ENCODE data around the gene DYRK1A. TPM values are rescaled to one million over a fixed set of nuclear protein-coding genes. Genes with fewer than 3 reads are reported as not detected.

The DYRK1A gene
- total RNA-seq, 1 experiment from 2014 or later: 49.3 TPM

DNA sequence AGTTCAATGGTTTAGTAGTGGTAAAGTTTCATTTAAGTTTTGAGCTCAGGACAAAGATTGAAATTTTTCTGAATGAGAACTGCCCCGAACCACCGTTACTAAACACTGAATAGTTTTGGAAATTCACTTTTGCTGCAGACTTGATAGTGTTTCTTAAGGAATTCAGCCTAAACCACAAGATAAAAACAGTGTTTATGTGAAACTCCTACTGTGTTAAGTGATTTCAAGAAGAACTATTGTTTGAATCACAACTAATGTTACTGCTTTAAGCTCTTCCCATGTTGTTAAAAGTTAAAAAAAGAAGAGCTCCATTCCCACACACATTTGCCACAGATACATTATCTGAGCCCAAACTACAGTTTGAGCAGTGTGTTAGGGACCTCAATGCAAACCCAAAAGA, 159.2 kb downstream of the DYRK1A start:
- ATAC-seq: no peak
- H3K4me3 ChIP-seq (replicated peaks in 1 of 2; ENCODE audit: low read depth in 1 of 2, low read length in 2 of 2): no peak overlapping the region
- no peaks in the 10 kb centered on the region for H3K27me3 ChIP-seq (ENCODE audit: insufficient read depth, low read length)
- no peaks in the 10 kb centered on the region; a peak in 1 of 4 replicates for H3K36me3 ChIP-seq (ENCODE audit: control insufficient read depth in 1 of 2, insufficient read depth in 2 of 2, low read length in 2 of 2)
- H3K27ac ChIP-seq (ENCODE audit: low read depth, low read length): no peak overlapping the region
- no TSS peak for BruUV-seq (replicated peaks)
- H3K4me1 ChIP-seq (ENCODE audit: control insufficient read depth in 1 of 2, insufficient read depth in 2 of 2, low read length in 2 of 2): no peaks in the 10 kb centered on the region
- H3K9me2 ChIP-seq (ENCODE audit: insufficient read depth): no peaks in the 10 kb centered on the region
- RAD21 ChIA-PET (ENCODE audit: low non-redundant PET in 1 of 2, low total read pairs in 2 of 2, uncharacterized antibody in 2 of 2, unreplicated experiment in 2 of 2): no interaction called here
- H3K9ac ChIP-seq (ENCODE audit: low read length): no peak overlapping the region
- TF ChIP-seq, protein P1, sequence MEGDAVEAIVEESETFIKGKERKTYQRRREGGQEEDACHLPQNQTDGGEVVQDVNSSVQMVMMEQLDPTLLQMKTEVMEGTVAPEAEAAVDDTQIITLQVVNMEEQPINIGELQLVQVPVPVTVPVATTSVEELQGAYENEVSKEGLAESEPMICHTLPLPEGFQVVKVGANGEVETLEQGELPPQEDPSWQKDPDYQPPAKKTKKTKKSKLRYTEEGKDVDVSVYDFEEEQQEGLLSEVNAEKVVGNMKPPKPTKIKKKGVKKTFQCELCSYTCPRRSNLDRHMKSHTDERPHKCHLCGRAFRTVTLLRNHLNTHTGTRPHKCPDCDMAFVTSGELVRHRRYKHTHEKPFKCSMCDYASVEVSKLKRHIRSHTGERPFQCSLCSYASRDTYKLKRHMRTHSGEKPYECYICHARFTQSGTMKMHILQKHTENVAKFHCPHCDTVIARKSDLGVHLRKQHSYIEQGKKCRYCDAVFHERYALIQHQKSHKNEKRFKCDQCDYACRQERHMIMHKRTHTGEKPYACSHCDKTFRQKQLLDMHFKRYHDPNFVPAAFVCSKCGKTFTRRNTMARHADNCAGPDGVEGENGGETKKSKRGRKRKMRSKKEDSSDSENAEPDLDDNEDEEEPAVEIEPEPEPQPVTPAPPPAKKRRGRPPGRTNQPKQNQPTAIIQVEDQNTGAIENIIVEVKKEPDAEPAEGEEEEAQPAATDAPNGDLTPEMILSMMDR (IDR thresholded peaks at IDR 0.05 in 2 of 3, conservative IDR thresholded peaks at IDR 0.05 in 1 of 3; ENCODE audit: borderline replicate concordance in 1 of 3, insufficient read depth in 1 of 3, low read depth in 2 of 3, low read length in 2 of 3): no peak
- no peak for TF ChIP-seq REST (IDR thresholded peaks at IDR 0.05; ENCODE audit: low read depth)
- TF ChIP-seq SIN3A (IDR thresholded peaks at IDR 0.05; ENCODE audit: low read depth): no peak
- no peak for TF ChIP-seq JUND (IDR thresholded peaks at IDR 0.05)
- no peak for TF ChIP-seq EZH2 (IDR thresholded peaks at IDR 0.05)
- TF ChIP-seq, protein P2, sequence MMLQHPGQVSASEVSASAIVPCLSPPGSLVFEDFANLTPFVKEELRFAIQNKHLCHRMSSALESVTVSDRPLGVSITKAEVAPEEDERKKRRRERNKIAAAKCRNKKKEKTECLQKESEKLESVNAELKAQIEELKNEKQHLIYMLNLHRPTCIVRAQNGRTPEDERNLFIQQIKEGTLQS (IDR thresholded peaks at IDR 0.05): no peak
- no peak overlapping the region for H2AFZ ChIP-seq (ENCODE audit: low read depth, low read length, poor library complexity, severe bottlenecking)
- H3K4me2 ChIP-seq (ENCODE audit: low read length): no peak overlapping the region
- no peaks in the 10 kb centered on the region for H3K79me2 ChIP-seq (ENCODE audit: insufficient read depth, low read length)
- H4K20me1 ChIP-seq (ENCODE audit: insufficient read depth): no peaks in the 10 kb centered on the region
- intact Hi-C loops (cut with micrococcal nuclease): no loop called here
- DNase-seq (ENCODE audit: low read depth, low spot score): no peak
- POLR2A ChIA-PET: no interaction called here
- H3K9me3 ChIP-seq (ENCODE audit: control insufficient read depth in 1 of 2, insufficient read depth in 1 of 2, low read depth in 1 of 2, low read length in 2 of 2): no peaks in the 10 kb centered on the region
- CTCF ChIA-PET: interaction anchor here (1.1 kb wide), 1 partner anchor 14 kb away, joined by 3 read pairs; no protein-coding TSS in a partner anchor
